Measurements from ENCODE around the gene OR56B1. TPM values are rescaled to one million over a fixed set of nuclear protein-coding genes. Genes with fewer than 3 reads are reported as not detected.
"Not testable (repeated sequence)": the region's sequence is repeated elsewhere in the genome, so short reads cannot be mapped to it uniquely, and the experiment has no call there.

The OR56B1 gene, protein sequence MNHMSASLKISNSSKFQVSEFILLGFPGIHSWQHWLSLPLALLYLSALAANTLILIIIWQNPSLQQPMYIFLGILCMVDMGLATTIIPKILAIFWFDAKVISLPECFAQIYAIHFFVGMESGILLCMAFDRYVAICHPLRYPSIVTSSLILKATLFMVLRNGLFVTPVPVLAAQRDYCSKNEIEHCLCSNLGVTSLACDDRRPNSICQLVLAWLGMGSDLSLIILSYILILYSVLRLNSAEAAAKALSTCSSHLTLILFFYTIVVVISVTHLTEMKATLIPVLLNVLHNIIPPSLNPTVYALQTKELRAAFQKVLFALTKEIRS
- 0.32 TPM for polyA plus RNA-seq (2012; ENCODE audit: missing spikeins)

DNA sequence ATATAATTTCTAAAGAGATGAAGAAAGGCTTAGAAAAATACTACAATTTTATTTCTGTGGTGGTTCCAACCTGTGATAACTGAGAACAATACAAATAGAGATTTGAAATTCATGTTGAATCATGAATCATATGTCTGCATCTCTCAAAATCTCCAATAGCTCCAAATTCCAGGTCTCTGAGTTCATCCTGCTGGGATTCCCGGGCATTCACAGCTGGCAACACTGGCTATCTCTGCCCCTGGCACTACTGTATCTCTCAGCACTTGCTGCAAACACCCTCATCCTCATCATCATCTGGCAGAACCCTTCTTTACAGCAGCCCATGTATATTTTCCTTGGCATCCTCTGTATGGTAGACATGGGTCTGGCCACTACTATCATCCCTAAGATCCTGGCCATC is at the start of gene OR56B1:
OR56B1 (plus strand) TSS at position 53 of the 400 bp plus-strand sequence; CDS start at position 122, 69 bp downstream.
- no peak for DNase-seq (ENCODE audit: insufficient read length)
- no peak for FAIRE-seq
- TF ChIP-seq TAF1 (IDR thresholded peaks at IDR 0.05; ENCODE audit: borderline replicate concordance, low read depth, low read length), result no peak
- TF ChIP-seq POLR2A (IDR thresholded peaks at IDR 0.05; ENCODE audit: low read depth, low read length), result no peak
- TF ChIP-seq POLR2AphosphoS5 (IDR thresholded peaks at IDR 0.05; ENCODE audit: low read depth, low read length), result no peak

DNA sequence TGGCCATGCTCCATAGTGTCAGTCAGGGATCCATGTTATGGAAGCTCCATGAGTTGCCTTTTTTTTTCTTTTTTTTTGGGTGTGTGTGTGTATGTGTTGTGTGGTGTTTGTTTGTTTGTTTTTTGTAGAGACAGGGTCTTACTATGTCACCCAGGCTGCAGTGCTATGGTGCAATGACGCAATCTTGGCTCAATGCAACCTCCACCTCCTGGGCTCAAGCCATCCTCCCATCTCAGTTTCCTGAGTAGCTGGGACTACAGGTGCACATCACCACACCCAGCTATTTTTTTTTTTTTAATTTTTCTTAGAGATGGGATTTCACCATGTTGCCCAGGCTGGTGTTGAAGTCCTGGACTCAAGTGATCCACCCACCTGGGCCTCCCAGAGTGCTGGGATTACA is 47.8 kb upstream of the OR56B1 start:
- DNase-seq (ENCODE audit: insufficient read length) (no peak), FAIRE-seq (no peak)
- TF ChIP-seq POLR2A (IDR thresholded peaks at IDR 0.05; ENCODE audit: low read depth, low read length), result no peak
- no peak for TF ChIP-seq POLR2AphosphoS5 (IDR thresholded peaks at IDR 0.05; ENCODE audit: low read depth, low read length)

DNA sequence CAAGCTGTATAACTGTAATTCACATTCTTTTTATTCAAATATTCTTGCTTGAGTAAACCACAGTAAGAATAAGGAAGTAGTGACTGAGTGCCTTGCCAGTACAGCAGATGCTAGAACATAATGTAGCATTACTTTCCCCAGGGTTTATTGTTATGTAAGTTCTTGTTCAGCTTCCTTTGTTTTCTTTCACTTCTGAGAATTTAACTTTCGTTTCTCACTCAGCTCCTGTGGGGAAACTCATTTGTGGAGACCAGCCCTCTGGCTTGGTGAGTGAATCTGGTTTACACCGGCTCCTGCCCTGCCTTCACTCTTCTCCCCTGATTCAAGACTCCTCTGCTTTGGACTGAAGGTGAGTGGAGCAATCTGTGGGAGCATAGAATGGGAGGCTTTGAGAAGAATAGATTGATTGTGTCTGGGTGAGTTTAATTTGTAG is 46.7 kb upstream of the OR56B1 start, which contains the start of gene TRIM22:
TRIM22 (plus strand) TSS at position 240 of the 433 bp plus-strand sequence. CDS start 6,443 bp downstream, outside the sequence.
- peak; percentile 34 for DNase-seq (ENCODE audit: insufficient read length)
- peak; percentile 73 for TF ChIP-seq POLR2AphosphoS5 (IDR thresholded peaks at IDR 0.05; ENCODE audit: low read depth, low read length)
- TF ChIP-seq TAF1 (IDR thresholded peaks at IDR 0.05; ENCODE audit: borderline replicate concordance, low read depth, low read length), result 0 out of 2 replicates have a peak, but pooled peaks have one; percentile 30
- peak; percentile 63; the same call in 1 of the 2 replicates for TF ChIP-seq POLR2A (IDR thresholded peaks at IDR 0.05; ENCODE audit: low read depth, low read length)
- peak; percentile 95 for FAIRE-seq

DNA sequence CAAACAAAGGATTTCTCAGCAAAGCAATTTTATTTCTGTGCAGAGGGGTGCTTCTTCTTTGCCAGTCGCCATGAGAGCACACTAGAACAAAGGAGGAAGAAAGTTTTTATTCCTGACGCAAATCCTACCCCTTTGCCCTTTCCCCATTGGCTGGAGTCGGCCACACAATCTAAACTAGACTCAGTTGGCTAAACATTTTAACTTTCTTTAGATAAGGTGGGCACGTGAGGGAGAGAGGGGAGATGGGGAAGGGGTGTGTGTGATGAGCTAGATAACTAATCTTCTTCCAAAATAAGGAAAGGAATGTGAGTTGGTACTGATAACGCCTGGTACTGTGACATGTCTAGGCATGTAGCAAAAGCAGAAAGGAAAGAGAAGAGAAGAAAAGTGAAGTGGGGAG is 46.0 kb upstream of the OR56B1 start:
- DNase-seq (ENCODE audit: insufficient read length), result no peak
- FAIRE-seq, result no peak
- TF ChIP-seq POLR2AphosphoS5 (IDR thresholded peaks at IDR 0.05; ENCODE audit: low read depth, low read length) (no peak; the same call in 1 of the 2 replicates), TAF1 (IDR thresholded peaks at IDR 0.05; ENCODE audit: borderline replicate concordance, low read depth, low read length) (0 out of 2 replicates have a peak, but pooled peaks have one; percentile 26), POLR2A (IDR thresholded peaks at IDR 0.05; ENCODE audit: low read depth, low read length) (no peak)

DNA sequence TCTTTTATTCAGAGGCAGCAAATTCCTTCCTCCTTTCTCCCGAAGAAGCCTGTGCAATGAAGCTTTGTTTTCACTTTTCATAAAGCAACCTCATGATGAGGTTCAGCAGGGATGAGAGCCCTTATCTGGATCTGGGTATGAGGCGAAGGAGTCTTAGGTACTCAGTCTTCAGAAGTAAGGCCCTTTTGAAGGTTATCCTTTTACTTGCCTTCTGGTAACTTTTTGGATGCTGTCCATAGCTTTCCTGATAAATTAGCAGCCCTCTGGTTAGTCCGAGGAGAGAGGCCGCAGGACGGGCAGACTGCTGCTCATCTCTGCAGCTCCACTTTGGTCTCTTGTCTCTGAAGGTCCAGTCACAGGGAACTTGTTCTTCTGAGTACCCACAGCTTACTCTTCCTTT is 45.5 kb upstream of the OR56B1 start:
- FAIRE-seq (peak; percentile 38), DNase-seq (ENCODE audit: insufficient read length) (no peak)
- TF ChIP-seq POLR2AphosphoS5 (IDR thresholded peaks at IDR 0.05; ENCODE audit: low read depth, low read length), result no peak
- no peak for TF ChIP-seq POLR2A (IDR thresholded peaks at IDR 0.05; ENCODE audit: low read depth, low read length)
- TF ChIP-seq TAF1 (IDR thresholded peaks at IDR 0.05; ENCODE audit: borderline replicate concordance, low read depth, low read length), result no peak

DNA sequence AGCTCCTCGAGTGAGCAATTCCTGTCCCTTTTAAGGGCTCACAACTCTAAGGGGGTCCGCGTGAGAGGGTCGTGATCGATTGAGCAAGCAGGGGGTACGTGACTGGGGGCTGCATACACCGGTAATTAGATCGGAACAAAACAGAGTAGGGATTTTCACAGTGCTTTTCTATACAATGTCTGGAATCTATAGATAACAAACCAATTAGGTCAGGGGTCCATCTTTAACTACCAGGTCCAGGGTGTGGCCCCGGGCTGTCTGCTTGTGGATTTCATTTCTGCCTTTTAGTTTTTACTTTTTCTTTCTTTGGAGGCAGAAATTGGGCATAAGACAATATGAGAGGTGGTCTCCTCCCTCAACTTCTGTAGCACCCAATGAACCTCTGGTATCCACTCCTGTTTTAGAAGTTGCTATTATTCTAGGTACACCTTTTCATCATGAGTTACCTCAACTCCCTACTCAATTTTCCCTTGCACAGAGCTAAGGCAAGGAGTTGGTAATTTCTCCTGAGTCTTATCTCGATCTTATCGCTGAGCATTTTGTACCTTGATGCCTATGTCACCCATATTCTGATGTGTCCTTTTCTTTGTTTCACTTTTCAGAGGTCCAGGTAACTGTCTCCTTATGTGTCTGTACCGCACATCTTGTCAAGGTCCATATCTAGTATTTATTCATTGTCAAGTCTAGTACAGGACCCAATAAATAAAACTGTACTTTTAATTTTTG is 44.8 kb upstream of the OR56B1 start:
- FAIRE-seq, result peak; percentile 68
- 0 out of 2 replicates have a peak, but pooled peaks have one; percentile 3 for TF ChIP-seq POLR2A (IDR thresholded peaks at IDR 0.05; ENCODE audit: low read depth, low read length)
- not testable (repeated sequence) for DNase-seq (ENCODE audit: insufficient read length)

DNA sequence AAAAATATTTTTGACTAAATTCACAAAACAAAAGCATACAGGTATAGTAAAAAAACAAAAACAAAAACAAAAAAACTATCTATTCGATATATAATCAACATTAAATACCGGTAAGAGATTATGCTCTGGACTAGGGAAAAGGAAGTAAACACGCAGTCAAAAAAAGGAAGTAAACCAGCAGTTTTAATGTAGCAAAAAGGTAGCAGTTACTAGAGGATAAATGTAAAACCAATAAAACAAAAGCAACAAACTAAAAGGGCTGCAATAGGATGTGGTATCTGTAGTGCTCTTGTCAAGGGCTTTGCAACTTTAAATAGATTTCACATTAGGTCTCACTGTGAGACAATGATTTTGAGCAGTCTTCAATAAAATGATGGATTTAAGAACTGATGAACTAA is 44.3 kb upstream of the OR56B1 start:
- TF ChIP-seq POLR2A (IDR thresholded peaks at IDR 0.05; ENCODE audit: low read depth, low read length), result no peak
- no peak for TF ChIP-seq TAF1 (IDR thresholded peaks at IDR 0.05; ENCODE audit: borderline replicate concordance, low read depth, low read length)
- TF ChIP-seq POLR2AphosphoS5 (IDR thresholded peaks at IDR 0.05; ENCODE audit: low read depth, low read length), result no peak
- no peak for DNase-seq (ENCODE audit: insufficient read length)
- FAIRE-seq, result no peak

DNA sequence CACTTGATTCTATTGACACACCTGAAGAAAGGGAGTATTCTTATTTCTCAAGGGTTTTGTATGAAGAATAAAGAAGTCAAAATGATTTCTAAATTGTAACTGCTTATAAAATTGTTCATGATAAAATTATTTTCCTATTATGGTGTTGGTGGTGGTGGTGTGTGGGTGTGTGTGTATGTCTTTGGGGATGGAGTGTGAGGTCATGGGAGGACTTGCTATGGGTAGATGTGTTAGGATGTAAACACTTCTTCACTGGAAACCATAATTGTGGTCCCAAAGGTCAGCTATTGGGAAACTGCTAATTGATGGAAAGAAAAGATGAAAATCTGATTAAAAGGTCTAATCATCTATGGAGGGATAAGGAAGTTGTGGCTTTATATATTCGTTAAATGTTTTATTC is 41.6 kb upstream of the OR56B1 start:
- DNase-seq (ENCODE audit: insufficient read length) (no peak), FAIRE-seq (no peak)
- TF ChIP-seq POLR2A (IDR thresholded peaks at IDR 0.05; ENCODE audit: low read depth, low read length), result no peak
- no peak for TF ChIP-seq POLR2AphosphoS5 (IDR thresholded peaks at IDR 0.05; ENCODE audit: low read depth, low read length)
- no peak for TF ChIP-seq TAF1 (IDR thresholded peaks at IDR 0.05; ENCODE audit: borderline replicate concordance, low read depth, low read length)

DNA sequence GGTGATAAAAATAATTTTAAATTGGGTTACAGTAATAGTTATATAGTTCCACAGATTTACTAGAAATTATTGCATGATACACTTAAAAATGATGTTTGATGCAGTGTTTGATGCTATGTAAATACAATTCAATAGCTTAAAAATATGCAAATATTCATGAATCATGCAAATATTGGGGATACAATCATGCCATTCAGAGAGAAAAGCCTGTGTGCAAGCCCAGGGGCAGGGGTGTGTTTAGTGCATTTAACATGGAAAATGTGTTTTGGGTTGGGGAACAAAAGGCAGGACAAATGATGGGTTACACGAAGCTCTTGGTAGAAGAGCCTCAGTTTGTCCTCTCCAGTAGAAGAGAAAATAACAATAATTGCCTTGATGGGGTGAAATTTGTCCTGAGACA is 40.7 kb upstream of the OR56B1 start:
- TF ChIP-seq POLR2AphosphoS5 (IDR thresholded peaks at IDR 0.05; ENCODE audit: low read depth, low read length), result no peak
- TF ChIP-seq POLR2A (IDR thresholded peaks at IDR 0.05; ENCODE audit: low read depth, low read length), result no peak
- no peak for TF ChIP-seq TAF1 (IDR thresholded peaks at IDR 0.05; ENCODE audit: borderline replicate concordance, low read depth, low read length)
- FAIRE-seq (no peak), DNase-seq (ENCODE audit: insufficient read length) (no peak)

DNA sequence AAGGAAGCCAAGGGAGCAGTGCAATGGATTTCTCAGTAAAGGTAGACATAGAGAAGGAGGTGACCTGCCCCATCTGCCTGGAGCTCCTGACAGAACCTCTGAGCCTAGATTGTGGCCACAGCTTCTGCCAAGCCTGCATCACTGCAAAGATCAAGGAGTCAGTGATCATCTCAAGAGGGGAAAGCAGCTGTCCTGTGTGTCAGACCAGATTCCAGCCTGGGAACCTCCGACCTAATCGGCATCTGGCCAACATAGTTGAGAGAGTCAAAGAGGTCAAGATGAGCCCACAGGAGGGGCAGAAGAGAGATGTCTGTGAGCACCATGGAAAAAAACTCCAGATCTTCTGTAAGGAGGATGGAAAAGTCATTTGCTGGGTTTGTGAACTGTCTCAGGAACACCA is 40.0 kb upstream of the OR56B1 start:
- FAIRE-seq (peak; percentile 63), DNase-seq (ENCODE audit: insufficient read length) (no peak)
- TF ChIP-seq POLR2AphosphoS5 (IDR thresholded peaks at IDR 0.05; ENCODE audit: low read depth, low read length) (no peak), TAF1 (IDR thresholded peaks at IDR 0.05; ENCODE audit: borderline replicate concordance, low read depth, low read length) (no peak), POLR2A (IDR thresholded peaks at IDR 0.05; ENCODE audit: low read depth, low read length) (no peak)

DNA sequence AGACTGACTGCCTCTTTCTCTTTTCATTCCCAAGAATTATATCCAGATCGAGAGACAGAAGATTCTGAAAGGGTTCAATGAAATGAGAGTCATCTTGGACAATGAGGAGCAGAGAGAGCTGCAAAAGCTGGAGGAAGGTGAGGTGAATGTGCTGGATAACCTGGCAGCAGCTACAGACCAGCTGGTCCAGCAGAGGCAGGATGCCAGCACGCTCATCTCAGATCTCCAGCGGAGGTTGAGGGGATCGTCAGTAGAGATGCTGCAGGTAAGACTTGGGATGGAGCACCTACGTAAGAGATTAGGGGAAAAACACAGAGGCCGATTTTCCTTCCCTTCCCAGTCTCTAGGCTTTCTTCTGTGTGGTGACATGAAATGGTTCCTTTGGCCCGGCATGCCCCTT is 38.0 kb upstream of the OR56B1 start:
- no peak for FAIRE-seq
- DNase-seq (ENCODE audit: insufficient read length), result no peak
- TF ChIP-seq TAF1 (IDR thresholded peaks at IDR 0.05; ENCODE audit: borderline replicate concordance, low read depth, low read length) (no peak), POLR2A (IDR thresholded peaks at IDR 0.05; ENCODE audit: low read depth, low read length) (no peak), POLR2AphosphoS5 (IDR thresholded peaks at IDR 0.05; ENCODE audit: low read depth, low read length) (no peak)

Data from GM12892 (cell line).